Tongue (tissue), 2 donors: ENCODE measurements around the gene C2orf66. TPM values are rescaled to one million over a fixed set of nuclear protein-coding genes. Genes with fewer than 3 reads are reported as not detected.
A peak's percentile ranks its signal among the peaks of the same experiment; 100 is the strongest.

Source experiments
- DNase-seq: peaks from one replicate; pipeline ENCODE4 v3.0.0-alpha.2; 2015
- total RNA-seq: library from RNA; depleted of rRNA; stranded (reverse); fragments of >200 nt; gene quantifications from one replicate; pipeline ENCODE4 v1.2.3, GENCODE V29; 2014

Gene C2orf66
- not detected for total RNA-seq

DNA sequence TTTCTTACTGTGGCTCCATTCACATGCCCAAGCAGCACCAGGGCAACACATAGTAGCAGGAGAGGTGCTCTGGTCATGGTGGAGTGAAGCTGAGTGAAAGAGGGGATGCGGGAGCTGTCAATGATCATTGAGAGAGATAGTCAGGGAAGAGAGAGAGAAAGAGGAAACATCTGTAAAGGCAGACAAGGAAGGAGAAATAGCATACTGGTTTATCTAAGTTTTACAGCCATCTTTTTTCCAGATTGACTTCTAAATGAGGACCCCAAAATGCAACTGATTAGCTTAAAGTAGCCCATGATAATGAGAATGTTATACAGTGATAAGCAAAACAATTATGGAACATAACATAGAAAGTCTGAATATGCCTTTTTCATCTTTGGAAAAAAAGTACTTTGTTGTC lies at the start of gene C2orf66:
C2orf66 (minus strand) TSS at position 96 of the 400 bp plus-strand sequence; CDS start at position 77, 19 bp downstream.
- DNase-seq: no peak

- no peak for DNase-seq
Observed at GRCh38 chr2:196854629-196855028, 45.5 kb upstream of the C2orf66 start.

DNA sequence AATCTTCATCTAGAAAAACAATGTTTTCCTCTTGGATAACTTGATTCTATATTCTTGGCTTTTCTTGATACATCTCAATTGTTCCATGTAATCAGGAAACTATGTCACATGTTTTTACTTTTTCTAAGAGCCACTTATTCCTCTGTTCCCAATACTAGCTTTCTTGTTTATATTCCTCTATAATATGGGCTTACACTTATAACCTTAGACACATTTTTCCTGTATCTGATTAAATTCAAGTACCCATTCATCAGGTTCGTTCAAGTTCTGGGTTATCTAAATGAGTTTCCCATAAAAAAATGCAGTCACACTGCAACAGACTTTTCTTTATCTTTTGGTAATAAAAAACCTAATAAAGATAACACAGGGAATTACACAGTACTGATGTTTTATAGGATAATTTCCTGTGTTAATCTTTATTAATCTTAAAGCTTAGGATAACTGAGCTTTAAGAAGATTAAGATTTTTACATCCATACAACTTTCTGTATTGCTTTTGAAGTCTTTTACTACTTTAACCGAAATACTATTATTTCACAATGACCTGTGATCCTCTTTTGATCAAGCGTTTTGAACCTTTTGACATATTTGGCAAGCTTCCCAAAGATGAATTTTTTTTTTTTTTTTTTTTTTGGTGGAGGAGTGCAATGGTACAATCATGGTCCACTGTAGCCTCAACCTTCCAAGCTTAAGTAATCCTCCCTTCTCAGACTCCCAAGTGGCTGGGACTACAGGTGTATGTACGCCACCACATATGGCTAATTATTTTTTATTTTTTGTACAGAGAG lies 44.3 kb upstream of the C2orf66 start:
- no peak for DNase-seq

- DNase-seq: no peak
Observed at GRCh38 chr2:196851088-196851487, 41.9 kb upstream of the C2orf66 start.

- DNase-seq: no peak
Observed at GRCh38 chr2:196849895-196850294, 40.7 kb upstream of the C2orf66 start.

GRCh38 chr2:196846295-196846694 lies 37.1 kb upstream of the C2orf66 start:
- DNase-seq: no peak

DNA sequence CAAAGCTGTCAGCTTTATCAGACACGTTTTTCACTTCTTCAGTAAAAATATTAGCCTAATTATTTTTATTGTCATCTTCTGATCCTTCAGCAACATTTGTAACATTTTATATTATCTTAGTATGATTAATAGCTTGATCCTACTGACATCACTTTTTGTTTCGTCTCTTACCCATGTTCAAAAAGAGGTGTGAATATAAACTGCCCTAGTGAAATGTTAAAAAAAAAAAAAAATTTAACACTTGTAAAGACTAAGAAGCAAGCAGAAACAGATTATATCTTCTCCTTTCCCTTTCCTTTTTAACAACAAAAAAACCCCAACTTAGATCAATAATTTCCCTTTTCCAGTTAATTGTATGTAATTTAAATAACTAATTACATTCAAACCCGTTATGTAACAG lies 36.2 kb upstream of the C2orf66 start:
- DNase-seq: no peak

DNA sequence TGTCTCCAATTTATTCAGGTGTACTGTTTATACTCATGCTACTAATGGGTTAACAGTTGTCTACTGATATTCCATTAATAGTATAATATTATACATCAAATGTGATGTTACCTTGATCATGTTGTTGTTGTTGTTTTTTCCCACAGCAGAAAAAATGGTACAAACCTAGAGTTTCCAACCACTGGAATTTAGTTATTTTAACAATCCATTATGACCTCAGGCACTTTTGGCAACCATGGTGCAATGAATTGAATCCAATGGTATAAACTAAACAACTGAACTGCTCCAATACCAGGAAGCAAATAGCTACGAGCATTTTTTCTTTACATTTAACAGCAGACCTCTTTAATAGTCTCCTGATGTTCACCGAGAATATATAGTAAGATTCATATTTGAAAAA lies 31.0 kb upstream of the C2orf66 start:
- no peak for DNase-seq

GRCh38 chr2:196839574-196839973 lies 30.4 kb upstream of the C2orf66 start:
- DNase-seq: no peak

GRCh38 chr2:196836440-196836839 lies 27.3 kb upstream of the C2orf66 start:
- peak; percentile 7 for DNase-seq

- DNase-seq: no peak
Observed at GRCh38 chr2:196830701-196831100, 21.5 kb upstream of the C2orf66 start.

DNA sequence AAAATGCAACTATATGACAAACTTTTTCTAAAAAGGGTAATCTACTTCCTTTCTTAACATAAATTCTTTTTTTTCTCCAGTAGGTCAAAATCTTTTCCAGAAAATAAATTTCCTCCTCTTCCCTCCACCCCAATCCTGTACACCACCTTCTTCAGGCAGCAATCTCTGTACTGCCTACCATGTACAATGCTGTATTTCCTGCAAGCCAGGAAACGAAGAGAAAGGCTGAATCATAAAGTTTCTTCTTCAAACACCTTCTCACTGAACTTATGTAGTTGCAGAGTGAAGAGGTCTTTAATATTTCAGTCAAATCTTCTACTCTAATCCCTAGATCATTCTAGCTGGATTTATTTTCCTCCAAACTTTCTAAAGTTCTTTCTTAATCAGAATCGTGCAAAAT lies 18.2 kb upstream of the C2orf66 start:
- no peak for DNase-seq

- DNase-seq: no peak
Observed at GRCh38 chr2:196823750-196824522, 14.8 kb upstream of the C2orf66 start.

GRCh38 chr2:196821195-196821594 lies 12.0 kb upstream of the C2orf66 start:
- DNase-seq: no peak

DNA sequence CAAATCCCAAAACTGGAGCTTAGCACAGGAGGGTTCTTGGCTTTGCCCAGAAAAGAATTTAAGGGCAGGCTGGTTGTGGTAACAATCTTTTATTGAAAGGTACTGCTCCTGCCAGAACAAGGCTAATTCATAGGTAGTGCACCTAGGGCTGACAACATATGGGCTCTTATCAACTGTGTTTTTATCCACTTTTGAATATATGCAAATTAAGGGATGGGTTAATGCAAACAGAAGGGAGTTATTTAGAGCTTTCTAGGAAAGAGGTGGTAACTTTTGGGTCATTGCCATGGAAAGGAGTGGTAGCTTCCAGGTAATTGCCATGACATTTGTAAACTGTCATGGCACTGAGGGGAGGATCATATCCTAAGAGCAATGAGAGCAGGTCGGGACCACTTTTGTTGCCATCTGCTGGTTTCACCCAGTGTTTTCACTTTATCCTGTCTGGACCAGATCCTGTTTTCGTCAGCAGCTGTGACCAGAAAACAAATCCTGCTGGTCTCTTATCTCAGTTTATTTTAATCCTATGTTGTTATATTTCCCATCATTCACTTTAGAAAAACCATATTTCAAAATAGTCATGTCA lies 981 bp downstream of the C2orf66 start:
- no peak for DNase-seq

- no peak for DNase-seq
Observed at GRCh38 chr2:196804381-196804780, 4.8 kb downstream of the C2orf66 start.

DNA sequence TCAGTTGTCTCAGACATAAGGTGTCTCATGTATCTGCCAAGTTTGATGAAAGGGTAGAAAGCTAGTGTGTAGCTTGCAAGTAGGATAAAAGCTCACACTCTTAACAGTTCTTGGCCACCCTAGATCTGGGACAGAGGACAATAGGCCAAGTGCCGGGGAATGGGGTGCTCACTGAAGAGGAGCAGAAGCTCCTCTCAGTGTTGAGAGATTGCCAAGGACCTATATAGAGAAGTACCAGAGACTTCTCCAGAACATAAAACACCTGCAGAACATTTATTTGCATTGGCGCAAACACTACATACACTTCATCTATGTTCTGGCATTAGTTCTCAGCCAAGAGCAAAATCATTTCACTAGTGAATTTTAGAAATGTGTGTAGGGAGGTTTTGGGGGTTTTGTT lies 6.8 kb downstream of the C2orf66 start:
- DNase-seq: peak; percentile 70

DNA sequence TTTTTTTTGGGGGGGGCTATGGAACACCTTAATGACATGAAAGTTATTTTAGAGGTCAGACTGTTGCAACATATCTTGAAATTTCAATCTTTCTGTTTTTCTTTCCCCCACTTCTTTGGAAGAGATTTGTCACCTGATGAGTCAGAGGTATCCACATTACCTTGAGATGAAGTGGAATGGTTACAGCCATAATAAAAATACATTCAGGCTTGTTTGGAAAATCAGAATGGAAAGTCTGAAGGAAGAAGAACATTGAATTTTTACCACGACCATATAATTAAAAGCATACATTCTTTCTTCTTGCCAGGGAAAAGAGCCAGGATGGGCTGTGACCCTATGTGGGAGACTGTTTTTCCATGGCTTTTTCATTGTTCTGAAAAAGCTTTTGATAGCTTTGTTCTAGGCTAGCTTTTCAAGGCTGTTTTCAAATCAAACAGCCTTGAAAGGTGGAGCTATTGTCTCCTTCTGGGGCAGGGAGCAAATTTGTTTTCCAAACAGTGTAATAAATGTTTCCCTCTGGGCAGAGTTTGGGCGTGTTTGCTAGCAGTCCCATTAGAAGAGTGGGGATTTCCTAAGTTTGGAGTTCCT lies 7.4 kb downstream of the C2orf66 start:
- peak; percentile 75 for DNase-seq

DNA sequence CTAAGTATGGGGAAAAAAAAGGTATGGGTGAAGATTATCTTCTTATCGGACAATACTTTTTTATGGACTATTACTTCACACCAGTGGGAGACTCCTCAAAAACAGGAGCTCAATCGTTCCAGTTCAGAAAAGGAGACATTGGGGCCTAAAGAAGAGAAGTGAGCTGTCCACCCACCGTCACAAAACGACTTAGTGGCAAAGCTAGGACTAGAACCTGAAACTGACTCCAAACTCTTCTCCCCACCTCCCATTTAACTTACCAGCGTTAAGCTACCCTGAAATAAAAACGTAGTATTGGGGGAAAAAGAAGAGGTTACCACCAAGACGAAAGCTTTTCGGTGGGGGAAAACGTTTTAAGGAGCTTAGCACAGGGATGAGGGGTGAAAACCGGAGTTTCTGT lies 10.2 kb downstream of the C2orf66 start:
- no peak for DNase-seq

DNA sequence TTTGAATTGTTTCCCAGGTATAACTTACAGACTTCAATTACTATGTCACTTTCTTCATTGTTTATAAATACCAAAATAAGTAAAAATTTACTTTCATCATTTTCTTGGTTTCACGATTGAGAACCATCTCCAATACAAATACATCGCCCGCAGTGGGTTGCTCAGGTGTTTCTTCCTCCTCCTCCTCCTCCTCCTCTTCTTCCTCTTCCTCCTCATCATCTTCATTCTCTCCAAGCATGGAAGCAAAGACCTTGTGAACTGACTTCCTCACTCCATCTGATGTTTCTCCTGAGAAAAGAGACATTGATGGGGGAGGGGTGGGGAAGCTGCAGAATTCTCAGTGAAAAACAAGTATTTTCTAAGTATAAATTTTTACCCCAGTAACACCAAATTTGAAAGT lies 16.3 kb downstream of the C2orf66 start:
- DNase-seq: no peak

- no peak for DNase-seq
Observed at GRCh38 chr2:196783431-196784094, 25.6 kb downstream of the C2orf66 start.

DNA sequence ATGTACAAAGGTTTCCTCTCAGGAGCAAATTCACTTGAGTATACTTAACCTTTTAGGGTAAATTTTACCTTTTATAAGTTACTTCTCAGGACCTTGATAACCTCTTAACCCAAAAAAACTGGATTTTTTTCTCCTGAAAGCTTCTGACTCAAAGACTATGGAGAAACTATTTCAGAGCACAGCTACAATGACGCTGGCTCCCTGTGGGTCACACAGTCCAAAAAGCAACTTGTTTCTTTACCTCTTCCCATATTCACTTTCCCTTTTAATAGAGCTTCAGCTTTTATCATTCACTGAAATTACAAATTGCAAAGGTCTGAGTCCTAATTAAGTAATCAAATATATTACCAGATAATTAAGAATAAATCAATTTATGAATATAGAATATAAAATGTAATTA lies 42.1 kb downstream of the C2orf66 start:
- DNase-seq: no peak

GRCh38 chr2:196759378-196759706 lies 49.8 kb downstream of the C2orf66 start:
- DNase-seq: no peak
